CD4-positive, alpha-beta T cell treated with Interleukin-4 for 1 hour (primary cell): ENCODE measurements around the gene CHD9.

Experiments used
- DNase-seq, 2 donors: peaks; one replicate each; pipeline ENCODE4 v3.0.0-alpha.2; 2020 to 2022

CHD9 gene

DNA sequence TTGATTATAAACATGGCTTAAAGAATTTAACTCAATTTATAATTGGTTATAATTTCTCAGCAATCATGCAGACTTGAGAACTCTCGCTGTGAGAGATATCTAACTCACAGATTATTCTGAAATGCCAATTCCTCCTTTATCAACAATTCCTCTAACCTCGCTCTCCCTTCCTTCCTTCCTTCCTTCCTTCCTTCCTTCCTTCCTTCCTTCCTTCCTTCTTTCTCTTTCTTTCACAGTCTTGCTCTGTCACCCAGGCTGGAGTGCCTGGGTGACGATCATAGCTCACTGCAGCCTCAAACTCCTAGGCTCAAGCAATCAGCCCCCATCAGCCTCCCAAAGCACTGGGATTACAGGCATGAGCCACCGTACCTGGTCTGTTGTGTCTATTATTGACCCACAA is 42.4 kb downstream of the CHD9 start:
- no peak for DNase-seq

DNA sequence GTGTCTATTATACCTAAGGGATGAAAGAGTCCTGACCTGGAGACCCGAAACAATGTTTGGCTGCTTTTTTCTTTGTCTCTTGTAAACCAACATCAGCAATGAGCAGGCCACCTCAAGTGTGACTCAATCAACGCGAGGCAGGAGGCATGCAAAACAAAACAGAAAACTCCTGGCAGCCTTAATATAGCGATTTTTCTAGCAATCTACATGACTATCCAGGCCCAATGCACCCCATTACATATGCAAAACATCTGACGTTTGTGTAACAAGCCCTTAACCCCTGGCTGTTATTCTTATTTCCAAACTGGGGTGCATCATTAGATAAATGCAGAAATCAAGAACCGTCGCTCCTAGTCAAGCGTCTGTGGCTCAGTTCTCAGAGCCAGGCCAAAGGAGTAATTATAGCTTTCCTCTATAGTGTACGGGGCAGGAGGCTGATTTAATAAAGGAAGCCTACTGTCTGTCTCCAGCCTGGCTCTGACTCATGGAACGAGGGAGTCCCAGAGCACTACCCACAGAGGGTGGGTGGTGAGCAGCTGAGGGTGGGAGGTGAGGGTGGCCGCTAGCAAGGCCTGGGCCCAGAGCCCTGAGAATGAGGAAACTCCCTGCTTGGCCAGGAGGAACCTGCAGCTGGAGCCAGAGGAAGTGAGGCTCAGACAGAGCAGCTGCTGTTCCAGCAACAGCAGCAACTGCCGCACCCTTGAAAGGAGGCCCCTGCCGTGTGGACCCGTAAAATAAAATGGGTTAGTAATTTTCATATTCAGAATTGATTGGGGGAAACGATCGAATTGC is 43.9 kb downstream of the CHD9 start:
- DNase-seq = peak; percentile 45 to 75

DNA sequence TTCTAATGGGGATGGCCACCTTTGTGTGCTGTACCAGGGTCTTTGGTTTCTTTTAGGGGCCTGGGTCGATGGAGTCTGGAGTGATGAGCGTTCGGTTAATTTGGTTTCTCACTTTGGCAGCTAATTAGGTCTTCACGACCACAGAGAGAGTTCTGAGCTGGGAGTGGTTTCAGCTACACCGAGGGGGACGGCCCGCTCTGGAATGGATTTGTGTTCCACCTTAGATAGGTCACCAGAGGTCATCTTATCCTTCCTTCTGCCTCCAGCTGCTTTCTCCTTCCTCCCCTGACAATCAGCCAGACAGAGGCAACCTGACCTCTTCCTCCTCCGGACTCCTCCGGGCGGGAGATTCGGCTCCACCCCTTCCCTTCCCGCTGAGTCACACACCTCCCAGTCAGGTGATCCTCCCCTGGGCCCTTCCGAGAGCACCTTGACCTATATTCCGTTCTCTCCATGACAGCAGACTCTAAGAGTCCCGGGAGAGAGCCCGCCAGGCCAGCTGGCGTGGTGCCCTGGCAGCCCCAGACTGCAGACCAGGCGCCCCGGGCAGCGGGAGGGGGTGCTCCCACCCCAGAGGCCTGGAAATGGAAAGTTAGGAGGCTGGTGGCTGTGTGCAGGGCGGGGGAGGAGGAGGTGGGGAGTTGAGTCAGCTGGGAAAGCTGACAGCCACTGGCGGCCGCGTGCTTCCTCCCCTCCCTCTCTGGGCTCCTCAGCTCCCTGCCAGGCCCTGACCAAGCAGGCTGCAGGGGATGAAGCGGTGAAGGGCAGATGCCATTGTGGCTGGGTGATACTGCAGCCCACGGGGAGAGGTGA is 44.7 kb downstream of the CHD9 start:
- peak; percentile 55 to 57 for DNase-seq

DNA sequence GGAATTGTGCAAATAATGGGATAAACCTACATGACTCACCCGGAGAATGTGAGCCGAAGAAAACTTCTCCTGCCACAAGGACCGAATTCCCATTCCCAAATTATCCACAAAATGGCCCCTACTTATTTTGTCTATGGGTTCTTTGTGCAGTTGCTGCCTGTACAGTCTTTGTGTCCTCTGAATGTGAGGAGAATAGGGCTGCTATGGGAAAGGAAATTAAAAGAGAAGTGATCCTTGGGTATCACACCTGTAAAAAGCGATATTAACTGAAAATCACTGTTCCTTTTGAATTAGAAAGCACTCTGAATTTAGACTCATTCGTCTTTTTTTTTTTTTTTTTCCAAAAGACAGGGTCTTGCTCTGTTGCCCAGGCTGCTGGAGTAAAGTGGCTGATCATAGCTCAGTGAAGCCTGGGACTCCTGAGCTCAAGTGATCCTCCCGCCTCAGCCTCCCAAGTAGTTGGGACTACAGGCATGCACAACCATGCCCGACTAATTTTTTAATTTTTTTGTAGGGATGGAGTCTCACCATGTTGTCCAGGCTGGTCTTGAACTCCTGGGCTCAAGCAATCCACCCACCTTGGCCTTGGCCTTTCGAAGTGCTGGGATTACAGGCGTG is 45.4 kb downstream of the CHD9 start:
- DNase-seq = no peak

DNA sequence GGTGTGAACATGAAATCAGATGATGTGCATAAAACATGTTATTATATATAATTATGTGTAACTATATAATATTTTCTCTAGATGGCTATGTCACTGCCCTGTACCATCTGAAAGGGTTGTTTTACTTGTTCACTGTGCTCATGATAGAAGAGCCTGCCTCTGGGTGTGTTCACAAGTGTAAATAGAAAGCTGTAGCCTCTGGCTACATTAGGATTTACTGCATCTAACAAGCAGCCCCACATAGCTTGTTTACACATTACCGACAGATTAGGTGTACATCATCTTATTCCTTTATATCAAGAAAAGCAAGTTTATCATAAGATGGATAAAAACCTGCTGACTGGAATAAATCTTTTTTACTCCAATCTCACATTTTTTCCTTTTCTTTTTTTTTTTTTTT is 46.1 kb downstream of the CHD9 start:
- DNase-seq = no peak

DNA sequence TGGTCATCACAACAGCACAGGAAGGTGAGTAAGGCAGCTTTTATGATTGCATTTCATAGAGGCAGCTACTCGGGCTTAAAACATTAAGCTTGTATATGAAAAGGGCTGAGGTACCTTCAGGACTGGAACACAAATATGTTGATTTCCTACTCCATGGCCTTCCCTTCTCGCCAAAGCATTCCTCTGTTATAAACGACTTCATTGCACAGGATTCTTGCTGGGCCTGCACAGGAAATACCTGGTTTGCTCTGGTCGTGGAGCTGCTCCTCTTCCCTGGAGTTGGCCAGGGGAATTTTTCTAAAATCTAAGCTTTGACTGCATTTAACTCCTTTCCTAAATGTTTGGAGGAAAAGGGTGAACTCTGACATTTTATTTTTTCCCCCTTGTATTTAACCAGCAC is 49.0 kb downstream of the CHD9 start:
- DNase-seq = no peak

DNA sequence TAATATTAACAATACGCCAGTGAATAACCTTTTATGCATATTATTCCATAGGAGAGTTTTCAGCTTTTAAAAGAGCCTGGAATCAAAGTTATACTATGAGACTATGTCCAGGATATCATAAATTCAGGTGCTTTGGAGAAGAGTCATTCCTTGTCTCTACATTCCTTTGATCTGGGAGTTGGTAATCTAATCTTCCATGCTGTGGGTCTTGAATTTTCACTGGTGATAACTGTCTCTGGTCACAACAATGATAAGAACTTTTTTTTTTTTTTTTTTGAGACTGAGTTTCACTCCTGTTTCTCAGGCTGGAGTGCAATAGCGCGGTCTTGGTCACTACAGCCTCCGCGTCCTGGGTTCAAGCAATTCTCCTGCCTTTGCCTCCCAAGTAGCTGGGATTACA is 50.8 kb downstream of the CHD9 start:
- DNase-seq = no peak

DNA sequence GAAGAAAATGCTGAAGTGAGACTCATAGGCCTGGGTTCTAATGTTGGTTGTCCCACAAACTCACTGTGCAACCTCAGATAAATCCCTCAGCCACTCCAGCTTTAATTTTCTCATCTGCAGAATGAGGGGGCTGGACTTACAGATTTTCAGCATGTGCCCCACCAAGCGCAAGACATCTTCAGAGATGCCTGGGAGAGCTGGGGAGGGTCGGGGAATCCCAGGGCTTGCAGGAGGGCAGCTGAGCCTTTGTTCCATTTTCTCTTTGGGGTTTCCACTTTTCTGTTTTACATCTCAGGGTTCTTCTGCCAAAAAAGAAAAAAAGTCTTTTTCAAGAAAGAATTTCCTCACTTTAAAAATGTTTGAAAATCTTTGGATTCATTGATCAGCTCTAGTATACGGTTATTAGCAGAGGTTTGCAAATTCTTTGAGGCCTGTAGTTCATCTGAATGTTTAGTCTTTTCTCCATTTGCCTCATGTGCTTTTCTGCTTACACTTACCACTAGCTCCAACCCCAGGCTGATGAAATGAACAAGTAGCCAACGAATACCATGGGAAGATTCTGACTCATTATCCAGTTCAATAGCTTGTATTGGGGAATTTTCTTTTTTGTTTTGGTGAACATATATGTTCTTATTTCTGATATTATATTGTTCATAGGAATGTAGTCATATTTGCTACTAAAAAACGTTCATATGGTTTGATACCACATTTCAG is 56.4 kb downstream of the CHD9 start:
- DNase-seq = no peak

DNA sequence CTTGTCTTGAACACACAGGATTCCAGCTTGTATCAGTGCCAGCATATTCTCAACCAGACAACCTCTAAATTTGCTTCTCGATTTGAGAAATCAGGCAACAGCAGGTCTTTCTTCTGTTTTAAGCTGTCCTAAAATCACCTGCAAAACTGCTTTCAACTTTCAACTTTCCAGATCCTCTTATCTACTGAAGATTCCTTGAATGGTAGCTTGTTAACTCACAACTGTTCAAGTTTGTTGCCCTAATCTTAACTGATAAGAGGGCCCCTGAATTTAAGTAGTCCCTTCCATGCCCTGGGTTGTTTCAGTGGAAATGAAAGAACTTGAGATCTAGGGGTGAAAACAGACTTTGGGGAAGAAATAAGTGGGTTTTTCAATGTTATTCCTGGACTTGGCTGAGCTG is 57.2 kb downstream of the CHD9 start:
- DNase-seq = no peak

DNA sequence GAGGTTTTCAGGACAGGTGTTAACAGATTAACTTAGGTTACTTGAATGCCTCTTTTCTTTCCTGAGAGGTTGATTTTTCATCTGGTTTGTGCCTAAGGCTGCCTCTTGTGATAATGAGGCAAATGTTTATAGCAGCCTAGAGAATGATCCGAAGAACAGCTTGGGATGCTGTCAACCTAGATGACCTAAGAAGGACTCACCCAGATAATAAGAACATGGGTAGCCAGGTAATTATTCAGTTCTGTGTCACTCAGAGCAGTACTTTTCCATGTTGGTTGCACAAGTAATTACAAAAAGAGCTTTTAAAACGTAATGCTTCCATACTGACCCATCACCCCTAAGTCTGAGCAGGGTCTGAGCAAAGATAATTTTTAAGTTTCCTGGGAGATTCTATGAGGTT is 60.3 kb downstream of the CHD9 start:
- DNase-seq = no peak

DNA sequence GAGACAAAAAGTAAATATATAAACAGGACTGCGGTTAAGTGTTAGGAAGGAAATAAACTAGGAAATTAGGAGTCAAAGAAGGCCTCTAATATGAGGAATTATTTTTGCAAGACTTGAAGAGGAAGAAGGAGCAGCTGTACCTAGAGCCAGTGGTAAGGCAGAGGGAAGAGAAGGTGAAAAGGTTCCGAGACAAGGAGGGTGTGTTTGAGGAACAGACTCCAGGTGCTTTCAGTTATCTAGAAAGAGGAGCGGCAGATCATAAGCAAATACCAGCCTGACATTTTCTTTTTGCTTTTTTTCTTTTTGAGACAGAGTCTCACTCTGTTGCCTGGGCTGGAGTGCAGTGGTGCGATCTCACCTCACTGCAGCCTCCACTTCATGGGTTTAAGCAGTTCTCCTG is 61.0 kb downstream of the CHD9 start:
- no peak for DNase-seq

DNA sequence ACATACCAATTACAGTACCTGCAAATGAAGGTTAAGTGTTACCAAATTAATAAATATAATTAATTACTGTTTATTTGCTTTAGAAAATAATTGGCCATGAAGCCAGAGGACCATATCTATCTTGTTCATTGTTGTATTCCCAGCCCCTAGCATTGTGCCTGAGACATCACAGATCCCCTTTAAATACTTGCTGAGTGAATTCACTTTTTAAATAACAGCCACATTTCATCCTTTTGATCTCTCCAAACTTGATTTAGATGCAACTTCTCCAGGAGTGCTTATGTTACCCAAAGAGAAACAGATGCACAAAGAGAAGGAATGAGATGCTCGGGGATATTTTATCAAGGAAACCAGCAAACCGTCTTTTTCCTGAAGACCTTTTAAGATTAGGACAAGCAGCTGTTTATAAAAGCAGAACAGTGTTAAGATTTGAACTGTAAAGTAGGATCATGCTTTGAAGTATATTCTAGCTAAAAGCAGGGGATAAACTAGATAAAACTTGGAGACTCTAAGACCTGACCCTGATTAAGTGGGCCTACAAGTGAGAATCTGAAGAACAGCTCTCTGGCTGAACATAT is 66.3 kb downstream of the CHD9 start:
- DNase-seq = no peak

DNA sequence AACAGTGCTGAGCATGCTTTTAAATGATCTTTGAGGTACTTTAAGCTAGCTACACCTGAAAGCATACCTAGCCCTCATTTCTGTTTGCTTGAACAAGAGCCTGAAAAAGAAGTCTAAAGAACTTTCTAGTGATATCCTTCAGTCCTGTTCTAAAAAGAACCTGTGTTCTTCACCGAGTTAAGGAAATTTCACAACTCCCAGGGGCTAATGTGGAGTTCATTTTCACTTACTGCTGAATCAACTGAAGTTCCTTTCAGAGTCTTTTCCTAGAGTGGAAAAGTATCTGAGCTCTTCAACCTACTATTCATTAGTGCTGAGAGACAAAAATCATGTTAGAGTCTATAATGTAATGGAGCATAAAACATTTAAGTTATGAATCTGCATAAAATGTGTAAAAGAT is 66.9 kb downstream of the CHD9 start:
- no peak for DNase-seq

DNA sequence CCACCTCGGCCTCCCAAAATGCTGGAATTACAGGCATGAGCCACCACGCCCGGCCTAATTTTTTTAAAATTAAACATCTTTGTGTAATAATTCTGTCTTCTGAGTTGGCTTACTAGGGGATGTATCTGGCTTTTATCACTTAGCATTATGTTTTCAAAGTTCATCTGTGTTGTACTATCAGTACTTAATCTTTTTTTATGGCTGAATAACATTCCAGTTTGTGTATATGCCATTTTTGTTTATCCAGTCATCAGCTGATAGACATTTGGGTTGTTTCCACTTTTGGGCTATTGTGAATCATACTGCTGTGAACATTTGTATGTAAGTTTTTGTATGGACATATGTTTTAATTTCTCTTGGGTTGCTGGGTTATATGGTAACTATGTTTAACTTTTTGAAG is 69.0 kb downstream of the CHD9 start:
- DNase-seq = no peak

DNA sequence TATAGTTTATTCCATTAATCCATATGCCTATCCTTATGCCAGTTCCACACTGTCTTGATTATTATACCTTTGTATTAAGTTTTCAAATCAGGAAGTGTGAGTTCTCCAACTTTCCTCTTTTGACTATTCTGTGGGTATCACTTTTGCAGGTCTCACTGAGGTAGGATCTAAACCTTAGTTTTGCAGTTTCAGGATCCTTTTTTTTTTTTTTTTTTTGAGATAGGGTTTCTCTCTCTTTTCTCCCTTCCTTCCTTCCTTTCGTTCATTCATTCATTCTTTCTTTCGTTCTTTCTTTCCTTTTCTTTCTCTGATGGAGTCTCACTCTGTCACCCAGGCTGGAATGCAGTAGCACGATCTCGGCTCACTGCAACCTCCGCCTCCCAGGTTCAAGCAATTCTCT is 71.6 kb downstream of the CHD9 start:
- no peak for DNase-seq

DNA sequence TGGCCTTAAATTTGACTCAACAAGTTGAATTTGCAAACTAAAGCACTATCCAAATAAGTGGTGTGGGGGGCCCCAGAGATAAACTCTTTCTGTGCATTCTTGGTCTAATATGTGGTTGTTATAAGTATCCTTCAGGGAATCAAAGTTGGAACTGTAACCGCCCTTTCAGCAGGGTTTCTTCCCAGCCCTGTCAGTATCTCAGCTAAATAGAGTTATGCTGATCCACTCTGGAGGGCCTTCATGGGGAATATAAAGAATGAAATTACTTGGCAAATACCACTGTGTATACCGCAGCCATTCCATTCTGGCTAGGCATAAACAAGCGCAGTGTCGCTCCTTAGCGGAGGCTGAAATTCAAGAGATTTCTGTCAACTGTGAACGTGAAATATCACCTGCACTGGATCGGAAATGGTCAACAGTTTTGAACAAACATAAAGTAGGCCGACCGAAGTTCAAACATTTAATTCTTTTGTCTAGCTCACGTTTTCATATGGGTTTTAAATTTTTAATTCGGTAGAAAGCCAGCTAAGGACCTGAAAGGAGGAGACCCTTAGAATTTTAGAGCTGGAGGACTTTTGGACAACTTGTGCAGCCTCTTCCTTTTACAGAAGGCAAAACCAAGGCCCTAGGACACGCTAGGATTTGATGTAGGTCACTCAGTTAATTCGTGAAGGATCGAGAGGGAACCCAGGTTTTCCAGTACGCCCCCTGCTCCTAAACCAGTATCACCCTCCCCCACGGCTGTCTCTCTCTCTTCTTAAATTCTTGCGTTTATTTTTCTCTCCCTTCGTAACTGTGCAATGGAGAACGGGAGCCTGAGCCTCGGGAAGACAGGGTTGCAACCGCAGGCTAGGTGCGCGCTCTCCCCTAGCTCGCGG is 74.7 kb downstream of the CHD9 start:
- no peak for DNase-seq

DNA sequence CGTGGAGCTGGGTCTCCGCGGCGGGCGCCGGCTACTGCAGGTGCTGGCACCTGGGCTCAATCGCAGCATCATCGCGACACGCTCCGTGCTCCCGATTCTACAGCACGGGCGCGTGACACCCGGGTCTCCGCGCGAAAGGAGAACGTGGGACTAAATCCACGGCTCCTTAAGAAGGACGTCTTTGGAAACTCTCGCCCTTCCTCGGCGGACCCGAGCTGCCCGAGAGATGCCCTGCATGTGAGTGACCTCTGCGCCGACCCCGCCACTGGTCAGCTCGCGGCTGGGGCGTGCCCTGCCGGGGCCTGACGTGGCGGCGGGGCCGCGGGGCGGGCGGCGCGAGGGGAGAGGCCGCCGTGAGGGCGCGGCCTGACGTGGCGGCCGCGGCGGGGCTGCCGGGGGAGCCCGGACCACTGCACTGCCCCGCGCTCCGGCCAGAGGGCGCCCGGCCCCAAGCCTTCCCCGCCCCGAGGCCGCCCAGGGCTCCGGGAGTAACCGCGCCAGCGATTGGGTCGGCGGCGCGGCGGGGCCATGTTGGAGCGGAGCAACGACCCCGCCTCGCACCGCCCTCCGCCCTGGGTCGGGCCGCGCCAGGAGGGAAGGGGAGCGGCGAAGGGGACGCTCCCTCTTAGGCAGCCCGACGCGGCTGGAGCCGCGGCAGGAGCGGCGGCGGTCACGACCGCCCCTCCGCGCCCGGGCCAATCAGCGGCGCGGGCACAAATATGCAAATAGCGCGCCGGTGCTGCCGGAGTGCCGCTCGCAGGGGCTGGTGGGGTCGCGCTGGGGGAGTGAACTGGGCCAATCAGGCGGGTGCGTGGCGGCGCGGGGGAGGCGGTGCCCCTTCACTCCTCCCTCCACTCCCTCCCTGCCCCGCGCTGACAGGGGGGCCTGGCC is 75.6 kb downstream of the CHD9 start:
- DNase-seq = peak; percentile 95

DNA sequence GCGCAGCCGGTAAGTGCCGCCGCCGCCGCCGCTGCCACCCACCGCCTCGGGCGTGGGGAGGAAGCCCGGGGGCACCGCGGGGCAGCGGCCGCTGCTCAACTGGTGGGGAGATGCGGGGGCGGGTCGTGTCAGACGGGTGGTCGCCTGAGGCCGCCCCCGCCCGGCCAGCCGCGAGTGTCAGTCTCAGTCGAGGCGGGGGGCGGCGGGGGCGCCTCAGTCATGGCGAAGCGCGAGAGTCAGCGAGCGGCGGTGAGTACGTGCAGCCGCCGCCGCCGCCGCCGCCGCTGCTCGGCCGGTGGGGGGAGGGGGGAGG is 76.2 kb downstream of the CHD9 start:
- DNase-seq = no peak

DNA sequence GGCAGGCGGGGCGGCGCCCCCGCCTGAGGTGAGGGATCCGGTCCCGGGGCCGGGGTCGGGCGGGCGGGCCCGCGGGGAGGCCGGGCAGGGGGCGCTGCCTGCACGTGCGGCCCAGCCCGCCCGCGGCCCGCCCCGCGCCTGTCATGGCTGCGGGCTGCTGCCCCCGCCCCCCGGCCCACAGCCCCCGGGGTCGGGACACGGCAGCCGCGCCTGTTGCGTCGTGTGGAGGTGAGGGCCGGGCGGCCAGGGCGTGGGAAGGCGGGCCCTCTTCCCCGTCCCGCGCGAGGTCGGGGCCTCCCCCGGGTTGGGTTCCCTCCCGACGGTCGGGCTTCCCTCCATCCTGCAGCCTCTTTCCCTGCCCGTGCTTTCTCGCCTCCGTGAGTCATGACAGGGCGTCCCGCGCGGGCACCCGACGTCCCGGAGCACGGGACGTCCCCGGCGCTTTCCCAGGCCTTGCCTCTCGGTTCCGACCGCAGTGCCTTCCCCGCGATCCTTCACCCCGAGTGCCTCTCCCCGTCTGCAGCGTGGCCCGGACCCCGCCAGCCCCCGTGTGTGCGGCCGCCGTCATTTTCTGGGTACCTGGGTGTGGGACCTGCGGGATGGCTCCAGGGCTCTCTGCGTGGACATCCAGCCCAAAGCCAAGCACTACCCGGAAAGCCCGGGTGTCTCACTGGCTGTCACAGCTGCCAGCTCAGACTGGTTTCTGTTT is 76.7 kb downstream of the CHD9 start:
- peak; percentile 43 to 44 for DNase-seq

DNA sequence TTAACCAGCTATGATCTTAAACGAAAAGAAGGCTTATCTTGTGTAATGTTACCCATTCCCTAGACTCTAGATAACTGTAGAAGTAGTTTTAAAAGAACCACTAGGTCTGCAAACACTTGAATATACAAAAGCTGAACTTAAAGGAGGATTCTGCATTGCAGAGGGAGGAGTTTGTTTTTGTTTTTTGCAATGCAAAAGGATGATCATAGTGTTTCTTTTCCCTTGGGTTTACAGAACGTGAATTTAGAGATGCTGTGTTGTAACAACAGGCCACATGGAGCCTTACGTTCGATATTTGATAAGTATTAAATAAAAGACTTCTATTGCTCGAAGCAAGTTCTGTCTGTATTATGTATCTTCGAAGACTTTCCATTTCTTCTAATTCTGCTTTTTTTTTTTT is 77.6 kb downstream of the CHD9 start:
- DNase-seq = no peak
